Activated CD4-positive, alpha-beta T cell treated with anti-CD3 and anti-CD28 coated beads, Interleukin-2, amount 10 ng/mL, durations not matched to agents 7 days and 5 days (primary cell): ENCODE measurements around the gene SCD5. TPM values are rescaled to one million over a fixed set of nuclear protein-coding genes. Genes with fewer than 3 reads are reported as not detected.

Experiments
- CTCF ChIA-PET: fragments of 350-600 bp; sonication (Branson Sonifier 250); formaldehyde crosslinking; loops from one replicate; lab custom pipeline; 2021; ENCODE audit warnings: antibody characterized with exemption; lab: Charles Lee
- POLR2A ChIA-PET: fragments of 350-600 bp; sonication (Branson Sonifier 250); formaldehyde crosslinking; loops from one replicate; lab custom pipeline; 2021; ENCODE audit warnings: antibody characterized with exemption; lab: Charles Lee
- DNase-seq: peaks from one replicate; pipeline ENCODE4 v3.0.0-alpha.2; 2020
- H3K27ac Mint-ChIP-seq: one replicate; pipeline ENCODE4 v1.8.0; 2021; ENCODE audit warnings: mild to moderate bottlenecking, moderate library complexity, mixed read lengths
- H3K27me3 Mint-ChIP-seq: one replicate; pipeline ENCODE4 v1.8.0; 2021; ENCODE audit warnings: mixed read lengths
- H3K36me3 Mint-ChIP-seq: one replicate; pipeline ENCODE4 v1.8.0; 2021; ENCODE audit warnings: low read depth, mixed read lengths
- H3K4me1 Mint-ChIP-seq: one replicate; pipeline ENCODE4 v1.8.0; 2021; ENCODE audit warnings: mixed read lengths
- H3K4me3 Mint-ChIP-seq: one replicate; pipeline ENCODE4 v1.8.0; 2021; ENCODE audit warnings: mild to moderate bottlenecking, moderate library complexity, mixed read lengths
- H3K9me3 Mint-ChIP-seq: one replicate; pipeline ENCODE4 v1.8.0; 2021; ENCODE audit warnings: mixed read lengths
- total RNA-seq, 2 experiments: library from RNA; stranded (reverse); gene quantifications; one replicate each; pipeline ENCODE4 v1.2.3, GENCODE V29; 2021

The SCD5 gene
- total RNA-seq, 2 experiments from 2014 or later, result 2.0 TPM

DNA sequence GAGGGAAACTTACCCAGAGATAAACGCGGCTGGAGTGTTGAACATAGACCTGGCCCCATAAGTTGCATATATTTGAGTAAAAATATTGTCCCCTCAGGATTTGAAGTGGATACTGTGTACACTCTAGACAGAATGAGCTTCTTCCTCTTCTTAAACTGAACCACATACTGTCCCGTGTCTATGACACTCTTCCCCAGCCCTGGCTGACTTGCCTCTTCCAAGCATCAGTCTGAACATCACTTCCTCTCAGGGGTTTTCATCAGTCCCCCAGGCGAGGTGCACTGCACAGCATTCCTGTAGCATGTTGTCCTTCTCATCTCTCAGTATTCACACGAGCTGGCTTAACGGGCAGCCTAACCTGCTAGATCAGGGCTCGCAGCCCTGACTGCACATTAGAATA lies 156.3 kb downstream of the SCD5 start:
- H3K9me3 Mint-ChIP-seq, result no peaks in the 10 kb centered on the region
- CTCF ChIA-PET, result interaction anchor here (0.8 kb wide), 1 partner anchor 11 kb away, joined by 3 read pairs; no protein-coding TSS in a partner anchor
- POLR2A ChIA-PET, result no interaction called here
- H3K27me3 Mint-ChIP-seq, result peaks cover 4% of the 10 kb centered on the region
- H3K4me3 Mint-ChIP-seq, result no peak overlapping the region
- H3K4me1 Mint-ChIP-seq, result no peaks in the 10 kb centered on the region
- no peak for DNase-seq
- H3K36me3 Mint-ChIP-seq, result no peaks in the 10 kb centered on the region
- H3K27ac Mint-ChIP-seq, result no peak overlapping the region

GRCh38 chr4:82640540-82640939 lies 158.1 kb downstream of the SCD5 start:
- peaks cover 4% of the 10 kb centered on the region for H3K27me3 Mint-ChIP-seq
- ChIA-PET POLR2A (no interaction called here), CTCF (no interaction called here)
- no peak for DNase-seq
- H3K4me1 Mint-ChIP-seq, result no peaks in the 10 kb centered on the region
- H3K4me3 Mint-ChIP-seq, result no peak overlapping the region
- no peaks in the 10 kb centered on the region for H3K9me3 Mint-ChIP-seq
- H3K27ac Mint-ChIP-seq, result no peak overlapping the region
- H3K36me3 Mint-ChIP-seq, result no peaks in the 10 kb centered on the region

DNA sequence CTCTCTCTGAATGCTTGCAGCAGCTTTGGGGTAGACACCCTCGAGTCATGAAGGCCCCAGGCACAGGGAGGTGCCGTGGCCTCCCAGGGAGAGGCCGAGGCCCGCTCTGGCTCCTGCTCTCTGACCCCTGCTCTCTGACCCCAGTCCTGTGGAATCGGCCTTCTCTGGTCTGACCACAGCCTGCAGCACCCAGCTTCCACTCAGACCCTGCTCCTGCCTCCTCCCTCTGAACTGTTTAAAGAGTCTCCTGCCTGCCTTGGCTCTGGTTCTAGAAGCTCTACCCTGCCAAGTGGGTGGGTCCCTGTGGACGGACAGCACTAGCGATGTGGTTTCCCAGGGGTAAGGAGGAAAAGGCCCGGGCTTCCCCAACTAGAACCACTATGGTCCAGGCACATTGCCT lies 158.6 kb downstream of the SCD5 start:
- CTCF ChIA-PET, result no interaction called here
- H3K36me3 Mint-ChIP-seq, result no peaks in the 10 kb centered on the region

GRCh38 chr4:82638479-82638878 lies 160.1 kb downstream of the SCD5 start:
- Mint-ChIP-seq H3K27me3 (no peaks in the 10 kb centered on the region), H3K4me1 (no peaks in the 10 kb centered on the region), H3K27ac (no peak overlapping the region), H3K36me3 (no peaks in the 10 kb centered on the region), H3K9me3 (peaks cover 4% of the 10 kb centered on the region), H3K4me3 (no peak overlapping the region)
- CTCF ChIA-PET, result interaction anchor here (1.1 kb wide), 1 partner anchor 10 kb away, joined by 3 read pairs; no protein-coding TSS in a partner anchor
- POLR2A ChIA-PET, result no interaction called here
- no peak for DNase-seq

More for the DNA sequence above, 158.6 kb downstream of the SCD5 start:
- H3K9me3 Mint-ChIP-seq, result no peaks in the 10 kb centered on the region
- POLR2A ChIA-PET, result no interaction called here
- H3K4me3 Mint-ChIP-seq, result no peak overlapping the region
- DNase-seq, result no peak
- no peaks in the 10 kb centered on the region for H3K4me1 Mint-ChIP-seq
- no peak overlapping the region for H3K27ac Mint-ChIP-seq
- peaks cover 4% of the 10 kb centered on the region for H3K27me3 Mint-ChIP-seq

DNA sequence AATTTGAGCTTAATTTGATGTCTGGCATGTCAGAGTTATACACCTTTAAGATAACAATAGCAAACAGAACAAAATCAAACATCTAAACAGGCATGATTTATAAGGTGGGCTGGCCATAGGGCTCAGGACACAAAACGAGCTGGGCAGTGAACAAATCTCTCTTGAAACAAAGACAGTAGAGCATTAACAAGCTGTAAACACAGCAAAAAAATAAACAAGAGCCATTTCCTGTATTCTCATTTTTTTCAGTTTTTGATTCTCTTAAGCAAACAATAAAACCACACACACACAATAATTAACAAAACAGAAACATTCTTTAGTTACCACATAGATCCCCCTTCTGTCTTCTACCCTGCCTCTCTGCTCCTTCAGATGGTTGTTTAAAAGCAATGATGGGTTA lies 168.5 kb downstream of the SCD5 start:
- H3K4me1 Mint-ChIP-seq, result no peaks in the 10 kb centered on the region

DNA sequence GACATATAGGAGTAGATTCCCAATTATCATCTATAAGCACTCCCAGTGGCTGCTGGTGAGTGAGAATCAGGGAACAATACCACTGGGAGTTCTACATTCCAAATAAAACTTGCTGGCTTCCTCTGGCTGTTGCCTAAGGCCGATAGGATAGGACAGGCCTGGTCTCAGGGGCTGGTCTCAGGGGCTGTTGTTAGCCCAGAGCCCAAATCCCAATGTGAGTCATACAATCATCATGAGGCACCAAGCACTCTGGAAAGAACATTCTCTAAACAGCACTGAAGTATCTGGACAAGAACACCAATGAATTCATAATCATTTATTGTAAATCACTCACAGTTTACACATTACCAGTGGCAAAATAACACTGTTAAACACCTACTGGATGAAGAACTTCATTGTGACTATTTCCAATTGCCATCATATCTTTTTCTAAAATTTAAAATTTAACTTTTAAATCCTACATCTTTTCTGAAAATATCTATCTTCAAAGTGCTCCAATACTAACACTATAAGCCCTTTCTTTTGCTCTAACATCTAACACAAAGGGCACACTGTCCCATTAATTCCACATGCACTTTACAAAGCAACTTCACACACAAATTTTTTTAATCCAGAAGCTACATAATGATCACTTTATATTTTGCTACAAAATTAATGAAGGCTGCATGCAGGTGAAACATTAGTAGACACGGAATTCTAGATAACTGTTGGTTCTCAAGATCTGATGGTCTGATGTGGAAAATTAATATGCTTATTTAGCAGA lies 169.2 kb downstream of the SCD5 start:
- POLR2A ChIA-PET, result no interaction called here
- CTCF ChIA-PET, result interaction anchor here (1.0 kb wide), 1 partner anchor 41 kb away, joined by 3 read pairs; no protein-coding TSS in a partner anchor
- Mint-ChIP-seq H3K4me3 (no peak overlapping the region), H3K9me3 (peaks cover 6% of the 10 kb centered on the region), H3K36me3 (no peaks in the 10 kb centered on the region), H3K27ac (no peak overlapping the region), H3K4me1 (no peaks in the 10 kb centered on the region), H3K27me3 (no peaks in the 10 kb centered on the region)
- no peak for DNase-seq

More for the DNA sequence above, 168.5 kb downstream of the SCD5 start:
- Mint-ChIP-seq H3K27ac (no peak overlapping the region), H3K9me3 (peaks cover 6% of the 10 kb centered on the region), H3K4me3 (no peak overlapping the region), H3K27me3 (no peaks in the 10 kb centered on the region), H3K36me3 (no peaks in the 10 kb centered on the region)
- DNase-seq, result no peak
- ChIA-PET CTCF (interaction anchor here (1.0 kb wide), 1 partner anchor 42 kb away, joined by 3 read pairs; no protein-coding TSS in a partner anchor), POLR2A (no interaction called here)

- H3K9me3 Mint-ChIP-seq, result no peaks in the 10 kb centered on the region
- H3K36me3 Mint-ChIP-seq, result no peaks in the 10 kb centered on the region
- no peak for DNase-seq
- no peaks in the 10 kb centered on the region for H3K4me1 Mint-ChIP-seq
- H3K4me3 Mint-ChIP-seq, result no peak overlapping the region
- ChIA-PET CTCF (interaction anchor here (0.6 kb wide), 1 partner anchor 821 kb away, joined by 3 read pairs; no protein-coding TSS in a partner anchor), POLR2A (no interaction called here)
- no peak overlapping the region for H3K27ac Mint-ChIP-seq
- no peaks in the 10 kb centered on the region for H3K27me3 Mint-ChIP-seq
These were observed 172.2 kb downstream of the SCD5 start for GRCh38 chr4:82626251-82626868.

DNA sequence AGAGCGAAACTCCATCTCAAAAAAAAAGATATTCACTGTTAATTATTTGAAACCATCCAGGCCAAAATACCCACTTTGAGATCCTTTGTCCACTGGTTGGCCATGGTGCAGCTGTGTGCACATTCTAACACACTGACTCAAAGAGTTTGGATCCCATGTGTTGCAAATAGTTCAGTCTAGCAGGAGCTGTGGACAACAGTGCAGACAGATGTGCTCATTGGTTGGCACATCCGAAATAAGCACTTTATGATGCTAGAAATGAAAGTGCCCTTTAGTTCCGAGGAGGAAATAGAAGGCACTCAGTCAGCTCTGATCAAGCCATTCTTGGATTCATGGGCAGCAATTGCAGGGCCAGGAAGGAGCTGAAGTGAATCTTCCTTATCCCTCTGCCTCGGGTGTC lies 173.8 kb downstream of the SCD5 start:
- ChIA-PET POLR2A (interaction anchor here (0.7 kb wide), 1 partner anchor 439 kb away, joined by 3 read pairs; no protein-coding TSS in a partner anchor), CTCF (interaction anchor here (0.8 kb wide), 2 partner anchors 12 to 29 kb away, joined by 3 read pairs; no protein-coding TSS in a partner anchor)
- no peaks in the 10 kb centered on the region for H3K36me3 Mint-ChIP-seq

GRCh38 chr4:82623121-82623683 lies 175.4 kb downstream of the SCD5 start:
- CTCF ChIA-PET, result no interaction called here
- POLR2A ChIA-PET, result interaction anchor here (0.6 kb wide), 1 partner anchor 685 kb away, joined by 4 read pairs; no protein-coding TSS in a partner anchor
- Mint-ChIP-seq H3K4me3 (no peak overlapping the region), H3K27me3 (no peaks in the 10 kb centered on the region), H3K36me3 (no peaks in the 10 kb centered on the region), H3K4me1 (no peaks in the 10 kb centered on the region), H3K9me3 (no peaks in the 10 kb centered on the region), H3K27ac (no peak overlapping the region)
- DNase-seq, result no peak

More for the DNA sequence above, 173.8 kb downstream of the SCD5 start:
- Mint-ChIP-seq H3K27me3 (no peaks in the 10 kb centered on the region), H3K4me1 (no peaks in the 10 kb centered on the region), H3K4me3 (no peak overlapping the region), H3K27ac (no peak overlapping the region), H3K9me3 (no peaks in the 10 kb centered on the region)
- DNase-seq, result no peak

DNA sequence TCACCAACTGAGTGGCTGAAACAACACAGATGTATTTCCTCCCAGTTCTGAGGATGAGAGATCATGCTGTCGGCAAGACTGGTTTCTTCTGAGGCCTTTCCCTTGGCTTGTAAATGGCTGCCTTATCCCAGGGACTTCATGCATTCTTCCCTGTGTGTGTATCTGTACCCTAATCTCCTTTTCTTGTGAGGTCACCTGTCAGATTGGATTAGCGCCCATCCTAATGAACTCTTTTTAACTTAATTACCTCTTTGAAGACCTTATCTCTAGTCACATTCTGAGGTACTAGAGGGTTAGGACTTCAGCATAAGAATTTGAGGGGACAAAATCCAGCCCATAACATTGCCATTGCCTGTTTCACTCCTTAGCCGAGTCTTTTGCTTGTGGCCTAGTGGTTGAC lies 177.3 kb downstream of the SCD5 start:
- ChIA-PET CTCF (no interaction called here), POLR2A (no interaction called here)
- no peak for DNase-seq
- H3K4me1 Mint-ChIP-seq, result no peaks in the 10 kb centered on the region
- no peaks in the 10 kb centered on the region for H3K27me3 Mint-ChIP-seq
- H3K27ac Mint-ChIP-seq, result no peak overlapping the region
- no peak overlapping the region for H3K4me3 Mint-ChIP-seq
- no peaks in the 10 kb centered on the region for H3K36me3 Mint-ChIP-seq
- H3K9me3 Mint-ChIP-seq, result no peaks in the 10 kb centered on the region

- ChIA-PET CTCF (interaction anchor here (0.6 kb wide), 1 partner anchor 899 kb away, joined by 3 read pairs; no protein-coding TSS in a partner anchor), POLR2A (no interaction called here)
- H3K4me3 Mint-ChIP-seq, result no peak overlapping the region
- no peaks in the 10 kb centered on the region for H3K4me1 Mint-ChIP-seq
- no peaks in the 10 kb centered on the region for H3K27me3 Mint-ChIP-seq
- no peaks in the 10 kb centered on the region for H3K36me3 Mint-ChIP-seq
- no peak for DNase-seq
- no peaks in the 10 kb centered on the region for H3K9me3 Mint-ChIP-seq
- no peak overlapping the region for H3K27ac Mint-ChIP-seq
These were observed 178.4 kb downstream of the SCD5 start for GRCh38 chr4:82620126-82620735.

DNA sequence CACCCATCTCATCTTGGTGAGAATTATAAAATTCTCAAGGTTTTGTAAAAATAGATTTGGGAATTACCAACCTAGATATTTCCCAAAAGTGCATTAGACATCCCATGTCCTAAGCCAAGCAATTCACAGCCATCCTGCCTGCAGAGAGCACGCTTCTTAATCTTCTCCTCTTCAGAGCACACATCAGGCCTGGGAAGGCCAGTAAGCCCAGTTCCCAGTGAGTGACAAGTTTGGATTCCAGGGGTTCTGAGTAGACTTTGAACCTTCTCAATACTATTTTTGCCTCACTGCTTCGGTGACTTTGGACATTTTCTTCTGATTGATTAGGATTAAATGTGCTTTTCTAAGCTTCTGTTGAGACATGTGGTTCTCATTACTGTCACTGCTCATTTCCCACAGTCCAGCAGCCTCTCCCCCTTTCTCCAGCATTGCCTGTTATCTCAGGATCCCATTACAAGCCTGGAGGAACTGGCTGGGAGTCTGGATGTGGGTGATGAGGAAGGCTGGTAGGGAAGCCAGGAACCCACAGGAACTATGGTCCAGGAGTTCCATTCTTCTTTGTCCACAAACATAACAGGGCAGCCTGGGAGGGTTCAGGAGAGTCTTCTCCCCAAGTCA lies 180.4 kb downstream of the SCD5 start:
- Mint-ChIP-seq H3K36me3 (no peaks in the 10 kb centered on the region), H3K4me3 (no peak overlapping the region), H3K27me3 (peaks cover 2% of the 10 kb centered on the region), H3K4me1 (no peaks in the 10 kb centered on the region), H3K27ac (no peak overlapping the region), H3K9me3 (no peaks in the 10 kb centered on the region)
- ChIA-PET CTCF (no interaction called here), POLR2A (no interaction called here)
- DNase-seq, result no peak
